Left cardiac atrium (tissue), 4 donors: ENCODE data around the gene AKNA. TPM values are rescaled to one million over a fixed set of nuclear protein-coding genes. Genes with fewer than 3 reads are reported as not detected.

Source experiments
- ATAC-seq, 2 donors: fragments of 200-7000 bp; cut with Tn5 transposase; one replicate each; pipeline ENCODE4 v1.9.1; 2020; ENCODE audit warnings: mild to moderate bottlenecking in 2 of 2, moderate library complexity in 2 of 2
- DNase-seq: peaks from one replicate; pipeline ENCODE4 v3.0.0-alpha.2; 2020
- intact Hi-C, 2 donors: fragments of 100-400 bp; cut with DNase I; formaldehyde crosslinking; loops; one replicate each; pipeline versions ENCODE4 v1.14.1 to v1.15.1; 2022 to 2023
- total RNA-seq, 2 donors: library from RNA; stranded (reverse); fragmentation: NEBNext Ultra II Directional; extraction: Animal tissue kit (Norgen Biotek cat#: 25700); gene quantifications; one replicate each; pipeline ENCODE4 v1.2.1, GENCODE V29; 2021
- donor health status: DM: no; HTN: yes; CAD: no.
- donor health status: DM: no; HTN: yes; CAD: no; lungs with severe emphysema.
- donor health status: DM: yes; HTN: yes; CAD: no.
- donor health status: Dilated cardiomyopathy.

Gene AKNA
- total RNA-seq, 2 donors from 2014 or later = 9.1 to 13.0 TPM

- no peak for ATAC-seq
- DNase-seq = no peak
- intact Hi-C loops = no loop called here
Measured at GRCh38 chr9:114318416-114318815, 69.4 kb downstream of the AKNA start.

- intact Hi-C loops = no loop called here
- ATAC-seq = no peak
- no peak for DNase-seq
Measured at GRCh38 chr9:114317665-114318357, 70.0 kb downstream of the AKNA start.

DNA sequence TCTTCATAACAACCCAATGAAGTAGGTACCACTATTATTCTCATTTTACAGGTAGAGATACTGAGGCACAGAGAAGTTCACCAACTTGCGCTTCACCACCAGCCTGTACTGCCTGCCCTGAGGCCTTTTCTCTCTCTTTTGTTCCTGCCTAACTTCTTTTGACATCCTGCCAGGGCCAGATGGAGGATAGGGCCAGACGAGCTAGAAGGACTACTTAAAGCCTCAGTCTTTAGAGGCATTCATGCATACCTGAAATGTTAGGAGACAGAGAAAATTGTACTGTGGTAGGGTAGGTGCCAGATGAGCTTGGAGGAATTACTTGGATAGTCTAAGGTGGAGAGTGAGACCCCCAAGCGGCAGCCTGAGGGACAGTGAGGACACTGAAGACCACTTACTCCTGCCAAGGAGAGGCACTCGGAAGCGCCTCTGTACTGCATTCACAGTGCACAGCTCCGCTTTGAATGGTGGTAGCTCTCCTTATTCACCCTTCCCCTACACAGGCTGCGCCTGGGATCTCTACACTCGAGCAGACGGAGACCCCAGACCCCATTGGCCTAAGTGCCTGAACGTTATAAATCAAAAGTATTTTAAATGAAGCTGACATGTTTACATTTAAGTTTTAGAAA, 71.1 kb downstream of the AKNA start:
- DNase-seq (no peak), ATAC-seq (no peak)
- intact Hi-C loops = no loop called here

GRCh38 chr9:114315723-114316363, 71.9 kb downstream of the AKNA start:
- intact Hi-C loops = no loop called here
- no peak for DNase-seq
- ATAC-seq = peak in 1 of 2 donors; percentile 19

DNA sequence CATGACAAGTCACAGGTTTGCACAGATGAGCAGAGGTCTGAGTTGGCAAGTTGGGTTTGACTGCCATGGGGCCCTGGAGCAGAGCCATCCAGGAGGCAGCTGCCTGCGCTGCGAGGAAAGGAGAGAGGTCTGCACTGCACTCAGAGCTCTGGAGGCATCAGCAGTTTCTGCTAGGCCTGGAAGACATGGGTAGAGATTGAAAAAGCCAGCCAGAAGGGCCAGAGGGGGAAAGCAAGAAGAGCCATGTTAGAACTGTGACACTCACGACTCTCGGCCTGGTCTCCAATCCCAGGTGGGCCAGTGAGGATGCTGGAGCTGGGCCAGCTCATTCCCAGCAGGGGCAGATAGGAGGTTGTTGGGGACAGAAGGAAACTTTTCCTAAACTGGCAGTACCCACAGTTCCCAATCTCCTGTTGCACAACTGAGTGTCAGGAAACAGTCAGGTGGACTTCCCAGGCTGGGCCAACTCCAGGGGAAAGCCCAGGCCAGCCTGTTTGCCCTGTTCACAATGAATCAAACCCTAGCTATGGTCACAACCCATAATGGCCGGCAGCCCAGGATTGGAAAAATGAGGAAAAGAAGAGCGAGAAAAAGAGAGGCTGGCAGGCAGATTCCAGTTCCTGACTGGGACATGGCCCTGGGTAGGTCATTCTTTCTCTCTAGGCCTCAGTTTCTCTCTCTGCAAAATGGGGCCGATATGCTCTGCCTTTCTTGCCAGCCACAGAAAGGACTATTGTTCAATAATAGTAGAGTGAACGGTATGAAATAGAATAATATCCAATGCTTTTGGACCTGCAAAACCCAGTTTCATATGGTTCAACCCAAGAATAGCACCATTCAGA, 72.7 kb downstream of the AKNA start:
- peak in 1 of 2 donors; percentile 34 for ATAC-seq
- intact Hi-C loops = no loop called here
- DNase-seq = peak; percentile 18

DNA sequence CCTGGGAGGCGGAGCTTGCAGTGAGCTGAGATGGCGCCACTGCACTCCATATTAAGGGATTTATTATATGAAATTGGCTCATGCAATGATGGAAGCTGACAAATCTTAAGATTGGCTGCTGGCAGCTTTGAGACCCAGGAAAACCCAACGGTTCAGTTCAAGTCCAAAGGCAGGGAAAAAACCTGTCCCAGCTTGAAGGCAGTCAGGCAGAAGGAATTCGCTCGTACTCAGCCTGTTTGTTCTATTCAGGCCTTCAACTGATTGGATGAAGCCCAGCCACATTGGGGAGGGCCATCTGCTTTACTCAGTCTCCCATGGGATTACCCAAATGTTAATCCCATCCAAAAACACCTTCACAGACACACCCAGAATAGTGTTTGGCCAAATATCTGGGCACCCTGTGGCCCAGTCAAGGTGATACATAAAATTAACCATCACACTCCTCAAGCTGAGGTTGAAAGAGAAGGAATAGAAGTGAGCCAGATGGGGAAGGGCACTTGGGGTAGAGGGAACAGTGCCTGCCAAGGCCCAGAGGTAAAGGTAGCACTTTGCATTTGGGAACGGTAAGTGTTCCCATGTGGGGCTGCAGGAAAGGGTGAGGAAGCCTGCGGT, 73.4 kb downstream of the AKNA start:
- no peak for DNase-seq
- ATAC-seq = no peak
- intact Hi-C loops = no loop called here

DNA sequence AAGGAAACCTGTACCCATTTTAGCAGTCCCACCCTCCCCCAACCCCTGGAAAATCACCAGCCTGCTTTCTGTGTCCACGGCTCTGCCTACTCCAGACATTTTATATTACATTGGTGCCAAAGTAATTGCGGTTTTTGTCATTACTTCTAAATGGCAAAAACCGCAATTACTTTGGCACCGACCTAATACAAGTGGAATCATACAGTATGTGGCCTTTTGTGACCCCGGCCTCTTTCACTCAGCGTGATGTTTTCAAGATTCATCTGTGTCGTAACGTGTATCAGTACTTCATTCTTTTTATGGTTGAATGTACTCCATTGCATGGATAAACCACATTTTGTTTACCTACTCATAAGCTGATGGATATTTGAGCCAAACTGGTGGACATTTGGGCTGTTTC, 74.6 kb downstream of the AKNA start:
- no peak for DNase-seq
- intact Hi-C loops = no loop called here
- no peak for ATAC-seq

DNA sequence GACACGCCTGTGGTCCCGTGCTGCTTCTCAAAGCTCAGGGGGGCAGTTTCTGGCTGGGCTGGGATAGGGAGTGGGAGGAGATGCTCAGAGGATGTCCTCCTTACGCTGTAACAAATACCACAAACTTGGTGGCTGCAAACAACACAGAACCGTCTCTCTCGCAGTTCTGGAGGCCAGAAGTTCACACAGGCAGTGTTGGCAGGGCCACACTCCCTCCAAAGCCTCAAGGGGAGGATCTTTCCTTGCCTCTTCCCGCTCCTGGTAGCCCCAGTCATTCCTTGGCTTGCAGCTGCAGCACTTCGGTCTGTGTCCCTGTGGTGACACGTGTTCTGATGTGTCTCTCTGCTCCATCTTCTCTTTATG, 75.3 kb downstream of the AKNA start:
- ATAC-seq (no peak), DNase-seq (no peak)
- intact Hi-C loops = no loop called here

DNA sequence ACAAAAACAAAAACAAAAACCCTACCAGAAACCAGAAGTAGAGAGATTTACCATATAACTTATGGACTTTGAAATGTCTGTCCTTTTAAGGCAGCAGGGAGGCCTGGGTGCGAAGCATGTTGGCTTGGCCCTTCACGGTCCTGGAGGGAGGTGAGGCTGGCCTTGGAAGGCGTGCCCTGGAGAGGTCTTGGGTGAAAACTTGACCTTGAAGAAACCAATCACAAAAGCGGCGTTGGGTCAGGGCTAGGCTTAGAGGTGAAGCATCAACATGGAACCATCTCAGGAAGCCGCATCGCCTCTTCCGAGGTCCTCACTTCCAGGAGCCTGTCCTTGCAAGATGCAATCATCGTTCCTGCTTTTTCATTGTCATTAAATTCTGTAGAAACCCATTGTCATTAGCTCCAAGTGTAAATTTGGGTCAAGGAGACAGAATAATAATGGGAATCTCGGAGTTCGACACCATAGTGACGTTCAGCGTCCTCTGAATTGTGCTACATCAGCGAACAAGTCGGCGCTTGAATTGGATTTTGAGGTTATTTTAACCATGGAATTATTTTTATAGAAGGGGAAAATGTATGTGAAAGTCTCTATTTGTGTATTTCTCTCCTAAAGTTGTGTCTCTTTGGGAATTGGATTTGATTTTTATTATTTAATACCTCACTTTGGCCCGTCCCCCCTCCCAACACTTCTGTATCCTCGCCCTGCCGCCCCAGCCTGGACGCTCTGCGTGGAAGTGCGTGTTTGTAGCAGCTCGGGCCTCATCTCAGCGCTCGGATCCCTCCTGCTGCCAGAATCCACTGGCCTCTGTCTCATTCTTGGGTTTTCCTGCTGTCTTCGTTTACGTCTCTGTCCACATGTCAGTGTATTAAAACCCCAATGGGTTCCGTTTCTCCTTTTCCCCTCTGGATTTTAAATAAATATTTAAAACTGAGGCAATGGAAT, 75.9 kb downstream of the AKNA start:
- intact Hi-C loops = no loop called here
- DNase-seq (no peak), ATAC-seq (no peak)

DNA sequence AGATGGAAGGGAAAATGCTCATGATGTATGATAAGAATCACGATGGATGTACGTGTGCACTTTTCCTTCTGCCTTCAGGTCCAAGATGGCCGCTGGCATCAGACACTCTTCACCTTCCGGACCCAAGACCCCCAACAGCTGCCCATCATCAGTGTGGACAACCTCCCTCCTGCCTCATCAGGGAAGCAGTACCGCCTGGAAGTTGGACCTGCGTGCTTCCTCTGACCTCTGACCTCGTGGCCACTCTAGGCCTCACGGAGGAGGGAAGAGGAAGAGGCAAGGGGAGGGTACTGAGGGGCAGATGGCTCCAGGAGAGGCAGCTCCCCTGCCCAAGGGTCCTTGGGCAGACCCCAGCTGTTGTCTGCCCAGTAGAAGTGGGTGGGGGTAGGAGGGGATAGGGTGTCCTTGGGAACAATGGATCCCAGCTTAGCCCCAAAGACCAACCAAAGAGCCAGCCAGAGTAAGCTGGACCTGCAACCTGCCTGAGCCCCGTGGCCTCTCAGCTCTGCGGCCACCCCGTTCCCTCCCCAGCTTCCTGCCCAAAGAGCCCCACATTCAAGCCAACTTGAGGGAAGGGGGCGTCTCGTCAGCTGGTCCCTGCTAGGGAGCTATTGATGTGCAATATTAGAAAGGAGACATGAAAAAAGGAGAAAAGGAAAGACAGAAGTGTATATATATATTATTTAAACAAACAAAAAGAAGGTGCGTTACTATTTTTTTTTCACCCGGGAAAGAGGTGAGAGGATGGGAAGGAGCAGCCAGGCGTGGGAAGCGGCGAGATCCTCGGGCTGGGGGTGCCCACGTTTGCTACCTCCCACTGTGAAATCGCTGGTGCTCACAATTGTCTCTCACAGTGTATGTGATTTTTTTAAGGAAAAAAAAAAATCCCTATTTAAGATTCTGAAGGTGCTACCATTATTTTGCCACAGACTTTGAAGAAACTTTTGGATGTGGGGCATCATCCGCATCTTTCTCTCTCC, 77.0 kb downstream of the AKNA start:
- DNase-seq (no peak), ATAC-seq (no peak)
- intact Hi-C loops = no loop called here

GRCh38 chr9:114309096-114309495, 78.7 kb downstream of the AKNA start:
- DNase-seq (no peak), ATAC-seq (no peak)
- intact Hi-C loops = no loop called here

- intact Hi-C loops = no loop called here
- ATAC-seq (no peak), DNase-seq (no peak)
Measured at GRCh38 chr9:114308361-114308950, 79.3 kb downstream of the AKNA start.

DNA sequence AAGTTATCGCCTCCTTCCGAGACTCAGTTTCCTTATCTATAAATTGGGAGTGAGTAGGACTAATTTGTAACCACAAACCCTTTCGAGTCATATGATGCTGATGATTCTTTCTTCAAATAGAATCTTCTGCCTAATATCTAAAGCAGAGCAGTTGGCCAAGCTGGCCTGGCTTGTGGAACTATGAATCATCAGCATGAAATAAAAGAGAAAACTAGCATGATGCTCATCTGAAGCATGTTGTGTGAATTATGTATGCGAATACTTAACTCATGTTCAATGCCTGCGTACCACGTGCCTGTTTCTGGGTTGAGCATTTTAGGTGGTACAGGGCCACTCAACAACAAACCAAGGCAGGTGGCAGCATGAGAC, 79.9 kb downstream of the AKNA start:
- ATAC-seq (no peak), DNase-seq (no peak)
- intact Hi-C loops = no loop called here

DNA sequence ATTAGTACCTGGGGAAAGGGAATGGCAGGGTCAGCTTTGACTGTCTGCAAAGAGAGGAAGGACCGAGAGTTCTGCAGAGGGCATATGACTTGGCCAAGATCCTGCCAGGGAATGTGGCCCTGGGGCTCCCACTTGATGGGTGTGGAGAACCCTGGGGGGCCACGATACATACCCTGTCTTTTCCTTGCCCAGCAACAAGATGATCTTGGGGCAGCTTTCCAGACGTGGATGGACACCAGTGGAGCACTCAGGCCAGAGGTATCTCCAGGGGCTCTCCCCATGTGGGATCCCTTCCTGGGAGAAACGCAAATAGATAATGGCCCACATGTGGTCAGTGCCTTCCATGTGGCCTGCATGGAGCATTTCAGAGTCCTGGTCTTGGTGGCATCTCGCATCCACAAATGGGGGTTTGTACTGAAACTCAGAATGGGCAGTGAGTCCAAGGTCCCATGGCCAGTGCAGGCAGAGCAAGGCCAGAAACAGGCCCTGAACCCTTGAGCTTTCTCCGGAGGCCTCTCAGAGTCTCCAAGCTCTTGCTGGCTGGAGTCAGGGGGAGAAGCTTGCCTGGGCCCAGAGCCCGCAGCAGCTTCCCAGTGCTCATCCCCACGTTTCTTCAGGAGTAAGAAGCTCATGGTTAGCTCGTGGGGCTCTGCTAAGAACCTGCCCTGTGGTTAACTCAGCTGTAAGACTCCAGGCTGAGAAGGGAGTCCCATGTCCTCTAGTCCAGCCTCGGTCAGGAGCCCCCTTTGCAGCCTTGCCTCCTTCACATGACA, 83.2 kb downstream of the AKNA start:
- DNase-seq (no peak), ATAC-seq (no peak)
- intact Hi-C loops = no loop called here

DNA sequence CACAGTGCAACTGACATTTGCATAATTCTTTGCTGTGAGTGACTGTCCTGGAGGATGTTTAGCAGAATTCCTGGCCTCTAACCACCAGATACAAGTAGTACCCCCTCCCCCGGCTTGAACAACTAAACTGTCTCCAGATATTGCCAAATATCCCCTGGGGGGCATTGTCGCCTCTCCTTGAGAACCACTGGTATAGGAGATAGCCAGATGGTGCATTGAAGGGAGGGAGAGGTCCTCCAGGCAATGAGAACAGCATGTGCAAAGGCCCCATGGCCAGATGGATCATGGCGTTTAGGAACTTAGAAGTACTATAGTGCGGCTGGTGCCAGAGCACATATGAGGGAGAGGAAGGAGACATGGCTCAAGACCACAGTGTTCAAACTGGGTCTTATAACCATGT, 83.8 kb downstream of the AKNA start:
- ATAC-seq = no peak
- intact Hi-C loops = no loop called here
- no peak for DNase-seq

GRCh38 chr9:114303571-114303970, 84.2 kb downstream of the AKNA start:
- DNase-seq = no peak

More at GRCh38 chr9:114303571-114303970, 84.2 kb downstream of the AKNA start:
- intact Hi-C loops = no loop called here
- no peak for ATAC-seq
